ENCODE results near the gene CFL2.
A peak's percentile ranks its signal among the peaks of the same experiment; 100 is the strongest.
"Not testable (repeated sequence)": the region's sequence is repeated elsewhere in the genome, so short reads cannot be mapped to it uniquely, and the experiment has no call there.

The CFL2 gene

DNA sequence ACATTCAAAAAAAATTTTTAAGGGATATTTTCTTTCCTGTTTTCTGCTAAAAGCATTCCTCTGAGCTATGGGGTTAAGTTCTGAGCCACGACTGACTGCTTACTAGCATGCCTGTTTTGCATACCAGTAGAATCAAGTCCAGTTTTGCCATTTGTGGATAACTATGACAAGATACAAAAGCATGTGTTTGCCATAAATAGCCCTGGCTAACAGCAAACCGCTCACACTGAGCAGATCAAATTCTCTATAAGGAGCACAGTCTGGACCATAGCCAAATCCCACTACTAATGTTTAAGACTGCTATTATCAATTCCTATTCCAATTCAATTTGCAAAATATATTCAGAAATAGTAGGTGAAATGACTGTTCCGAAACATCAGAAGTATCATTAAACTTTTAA lies 3.2 kb downstream of the CFL2 start:
- peak; percentile 91 for DNase-seq

- no peak for DNase-seq
These were observed 3.6 kb downstream of the CFL2 start for GRCh38 chr14:34710744-34711143.

GRCh38 chr14:34710006-34710405 lies 4.4 kb downstream of the CFL2 start:
- DNase-seq = no peak

- DNase-seq = no peak
These were observed 6.7 kb downstream of the CFL2 start for GRCh38 chr14:34707722-34708121.

DNA sequence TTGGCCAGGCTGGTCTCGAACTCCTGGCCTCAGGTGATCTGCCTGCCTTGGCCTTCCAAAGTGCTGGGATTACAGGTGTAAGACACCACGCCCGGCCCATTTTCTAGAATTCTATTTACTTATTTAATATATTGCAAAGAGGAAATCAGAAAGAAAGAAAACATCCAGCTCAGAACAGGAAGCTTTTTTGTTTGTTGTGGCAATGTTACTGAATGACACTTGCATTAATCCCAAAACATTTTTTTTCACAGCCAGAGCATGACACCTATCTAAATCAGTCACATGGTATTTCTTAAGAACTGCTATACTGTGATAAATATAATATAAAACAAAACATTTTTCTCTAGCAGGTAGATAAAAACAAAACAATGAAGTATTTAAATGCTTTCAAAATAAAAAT lies 12.6 kb downstream of the CFL2 start:
- DNase-seq = no peak

- peak; percentile 40 for DNase-seq
These were observed 13.7 kb downstream of the CFL2 start for GRCh38 chr14:34700622-34701130.

GRCh38 chr14:34699873-34700621 lies 14.3 kb downstream of the CFL2 start:
- peak; percentile 40 for DNase-seq

DNA sequence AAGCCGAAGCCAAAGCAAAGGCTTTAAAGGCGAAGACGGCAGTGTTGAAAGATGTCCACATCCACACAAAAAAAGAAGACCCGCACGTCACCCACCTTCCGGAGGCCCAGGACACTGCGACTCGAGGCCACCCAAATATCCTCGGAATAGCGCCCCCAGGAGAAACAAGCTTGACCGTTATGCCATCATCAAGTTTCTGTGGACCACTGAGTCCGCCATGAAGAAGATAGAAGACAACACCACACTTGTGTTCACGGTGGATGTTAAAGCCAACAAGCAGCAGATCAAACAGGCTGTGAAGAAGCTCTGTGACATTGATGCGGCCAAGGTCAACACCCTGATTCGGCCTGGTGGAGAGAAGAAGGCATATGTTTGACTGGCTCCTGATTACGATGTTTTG lies 20.2 kb downstream of the CFL2 start:
- DNase-seq = not testable (repeated sequence)

GRCh38 chr14:34693228-34693939 lies 21.0 kb downstream of the CFL2 start:
- DNase-seq = no peak

- no peak for DNase-seq
These were observed 21.5 kb downstream of the CFL2 start for GRCh38 chr14:34692898-34693227.

DNA sequence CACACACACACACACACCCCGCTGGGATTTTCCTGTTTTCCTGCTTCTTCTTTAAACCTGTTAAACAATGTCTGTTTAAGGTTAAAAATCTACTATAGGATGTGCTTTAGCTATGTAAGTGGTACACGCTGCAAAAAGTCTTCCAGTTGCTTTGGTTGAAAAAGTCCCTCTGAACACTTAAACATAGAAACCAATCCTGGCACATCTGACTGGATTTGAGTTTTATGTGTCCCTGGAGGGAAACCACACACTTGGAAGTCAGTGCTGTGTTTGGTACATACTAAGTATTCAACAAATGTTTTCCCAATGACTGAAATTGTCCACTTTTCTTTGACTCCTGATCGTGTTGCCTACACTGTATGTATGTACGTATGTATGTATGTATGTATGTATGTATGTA lies 22.0 kb downstream of the CFL2 start:
- DNase-seq = no peak

GRCh38 chr14:34691206-34691605 lies 23.2 kb downstream of the CFL2 start:
- DNase-seq = no peak

DNA sequence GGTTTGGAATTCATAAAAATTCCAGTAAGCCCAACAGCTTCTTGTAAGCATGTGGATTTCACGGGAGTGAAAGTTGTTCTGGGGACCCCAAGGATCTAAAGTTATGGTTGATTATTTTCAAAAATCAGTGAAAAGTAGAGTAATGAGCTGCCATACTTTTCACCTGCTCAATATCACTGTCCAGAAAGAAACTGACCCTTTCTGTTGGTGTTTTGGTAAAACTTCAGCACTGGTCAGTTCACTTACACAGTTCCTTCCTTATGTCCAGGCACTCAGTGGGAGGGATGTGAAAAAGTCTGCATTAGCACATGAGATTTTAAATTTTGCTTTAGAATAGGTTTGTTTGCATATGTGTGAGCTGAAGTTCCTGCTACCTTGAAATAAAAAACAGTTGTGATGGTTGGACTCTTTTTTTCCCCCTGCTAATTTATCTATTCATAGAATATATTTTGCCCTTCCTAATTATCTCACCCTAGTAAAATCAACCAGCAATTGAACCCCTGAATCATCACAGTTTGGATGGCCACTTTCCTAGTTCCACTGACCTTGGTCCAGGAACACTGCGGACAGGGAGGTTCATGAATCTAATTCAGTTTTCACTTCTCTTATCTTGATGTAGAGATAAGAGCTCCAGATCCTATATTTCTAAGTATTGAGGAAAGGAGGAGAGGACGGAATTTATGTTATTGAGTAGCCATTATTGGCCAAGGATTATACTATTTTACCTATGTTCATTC lies 25.8 kb downstream of the CFL2 start:
- DNase-seq = no peak

DNA sequence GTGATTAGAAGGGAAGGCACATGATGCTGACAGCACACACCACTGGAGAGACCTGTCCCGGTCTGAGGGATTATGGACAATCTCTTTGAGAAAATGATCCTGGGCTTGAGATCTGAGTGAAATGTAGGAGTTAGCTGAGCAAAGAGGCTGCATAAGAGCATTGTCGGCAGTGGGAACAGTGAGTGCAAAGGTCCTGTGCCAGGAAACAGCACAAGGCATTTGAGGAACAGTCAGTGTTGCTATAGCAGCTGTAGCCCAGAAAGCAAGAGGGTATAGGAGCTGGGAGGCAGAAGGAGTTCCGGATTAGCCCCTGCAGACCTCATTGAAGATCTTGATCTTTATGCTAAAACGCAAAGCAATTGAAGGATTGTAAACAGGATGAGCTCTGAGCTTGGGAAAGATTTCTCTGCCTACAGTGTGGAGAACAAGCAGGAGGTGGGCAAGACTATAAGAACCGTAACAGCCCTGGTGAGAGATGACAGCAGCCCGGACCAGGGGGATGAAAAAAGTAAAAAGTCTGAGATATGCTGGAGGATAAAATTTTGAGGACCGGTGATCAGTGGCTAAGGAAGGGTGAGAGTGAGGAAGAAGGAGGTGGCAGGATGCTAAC lies 28.5 kb downstream of the CFL2 start:
- DNase-seq = no peak

DNA sequence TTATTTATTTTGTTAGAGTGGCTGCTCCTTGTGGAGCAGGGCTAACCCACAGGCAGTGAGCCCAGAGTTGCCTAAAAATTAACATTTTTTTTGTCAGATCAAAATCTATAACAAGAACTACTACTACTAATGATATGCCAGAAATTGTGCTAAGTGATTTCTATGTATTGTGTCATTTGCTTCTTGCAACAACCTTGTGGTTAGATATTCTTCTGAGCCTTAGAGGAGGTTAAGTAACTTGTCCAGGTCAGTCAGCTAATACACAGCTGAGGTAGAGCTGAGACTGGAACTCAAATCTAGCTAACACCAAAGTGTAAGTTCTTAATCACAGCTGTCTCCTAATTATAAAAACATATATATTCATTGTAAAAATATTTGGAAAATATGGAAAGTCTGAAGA lies 29.8 kb downstream of the CFL2 start:
- DNase-seq = no peak

DNA sequence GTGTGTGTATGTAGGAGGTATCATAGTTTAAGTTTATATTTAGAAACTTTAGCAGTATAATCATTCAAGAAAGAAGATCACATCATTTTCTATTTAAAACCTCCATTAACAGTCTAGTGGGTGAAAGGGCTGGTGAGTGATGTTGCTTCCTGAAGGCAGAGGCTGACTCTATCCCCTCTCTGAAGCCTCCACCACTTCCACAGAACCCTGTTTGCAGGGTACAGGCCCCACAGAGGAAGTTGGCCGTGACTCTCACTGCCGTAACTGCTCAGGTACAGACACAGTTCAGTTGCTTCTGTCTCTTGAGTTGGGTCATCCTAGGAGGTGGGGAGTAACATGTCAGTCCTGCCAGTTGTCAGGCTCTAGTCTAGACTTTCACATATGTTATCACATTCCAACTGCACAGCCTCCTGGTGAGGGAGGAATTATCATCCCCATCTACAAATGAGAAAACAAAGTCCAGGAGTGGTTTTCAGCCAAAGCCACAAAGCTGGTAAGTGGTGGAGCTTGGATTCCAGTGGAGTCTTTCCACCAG lies 31.5 kb downstream of the CFL2 start:
- DNase-seq = no peak

- no peak for DNase-seq
These were observed 33.5 kb downstream of the CFL2 start for GRCh38 chr14:34680806-34681479.

- DNase-seq = no peak
These were observed 35.7 kb downstream of the CFL2 start for GRCh38 chr14:34678735-34679134.

GRCh38 chr14:34678306-34678705 lies 36.1 kb downstream of the CFL2 start:
- DNase-seq = no peak

DNA sequence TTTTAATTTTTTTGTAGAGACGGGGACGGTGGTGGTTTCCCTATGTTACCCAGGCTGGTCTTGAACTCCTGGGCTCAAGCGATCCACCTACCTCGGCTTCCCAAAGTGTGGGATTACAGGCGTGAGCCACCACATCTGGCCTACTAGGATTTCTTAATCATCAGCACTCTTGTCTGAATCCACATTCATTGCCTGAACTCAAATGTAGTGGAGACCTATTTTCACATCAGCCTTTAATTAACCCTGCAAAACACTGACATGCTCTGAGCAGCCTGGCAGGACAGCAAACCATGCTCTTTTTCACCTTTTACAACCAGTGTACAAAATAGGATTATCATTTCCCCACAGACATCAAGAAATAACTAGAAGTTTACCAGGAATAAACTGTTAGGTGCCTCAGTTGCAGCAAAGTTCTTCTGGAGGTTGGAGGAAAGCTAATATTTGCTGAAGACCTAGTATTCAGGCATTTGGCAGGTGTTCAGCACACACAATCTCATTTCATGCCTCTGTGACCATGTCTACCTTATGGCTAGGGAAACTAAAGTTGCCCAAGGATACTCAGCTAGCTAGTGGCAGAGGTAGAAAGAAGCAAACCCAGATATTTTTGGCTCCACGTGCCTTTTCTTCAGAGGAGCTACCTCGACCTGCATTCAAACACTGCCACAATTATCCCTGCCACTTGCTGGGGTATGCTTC lies 37.7 kb downstream of the CFL2 start:
- DNase-seq = no peak

DNA sequence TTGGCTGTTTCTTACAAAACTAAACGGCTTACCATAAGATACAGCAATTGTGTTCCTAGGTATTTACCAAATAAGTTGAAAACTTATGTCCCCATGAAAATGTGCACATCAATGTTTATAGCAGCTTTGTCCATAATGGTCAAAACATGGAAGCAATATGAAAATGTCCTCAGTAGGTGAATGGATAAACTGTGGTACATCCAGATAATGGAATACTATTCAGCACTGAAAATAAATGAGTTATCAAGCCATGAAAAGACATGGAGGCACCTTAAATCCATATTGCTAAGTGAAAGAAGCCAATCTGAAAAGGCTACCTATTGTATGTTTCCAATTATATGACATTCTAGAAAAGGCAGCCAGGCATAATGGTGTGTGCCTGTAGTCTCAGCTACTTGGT lies 40.7 kb downstream of the CFL2 start:
- DNase-seq = no peak

DNA sequence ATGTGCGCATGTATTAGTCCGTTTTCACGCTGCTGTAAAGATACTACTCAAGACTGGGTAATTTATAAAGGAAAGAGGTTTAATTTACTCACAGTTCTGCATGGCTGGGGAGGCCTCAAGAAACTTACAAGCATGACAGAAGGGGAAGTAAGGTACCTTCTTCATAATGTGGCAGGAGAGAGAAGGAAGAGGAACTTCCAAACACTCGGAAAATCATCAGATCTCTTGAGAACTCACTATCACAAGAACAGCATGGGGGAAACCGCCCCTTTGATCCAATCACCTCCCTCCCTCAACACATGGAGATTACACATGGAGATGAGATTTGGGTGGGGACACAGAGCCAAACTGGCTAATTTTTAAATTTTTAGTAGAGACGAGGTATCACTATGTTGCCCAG lies 42.7 kb downstream of the CFL2 start:
- no peak for DNase-seq

Data from NCI-H526 treated with DMSO at 0.1 percent for 48 hours (cell line).